MM.1S (cell line): Measurements from ENCODE around the gene ZNF793.

Source experiments
- DNase-seq: peaks from one replicate; pipeline ENCODE4 v3.0.0-alpha.2; 2015
- H2AFZ ChIP-seq: fragments of 300-600 bp; sonication (generic); 2 replicates; pipeline ENCODE4 v1.6.0; 2016; ENCODE audit warnings: antibody characterized with exemption, low read length
- H3F3A ChIP-seq: fragments of 300-600 bp; sonication (generic); 2 replicates; pipeline ENCODE4 v1.6.1; 2016; ENCODE audit warnings: mild to moderate bottlenecking, antibody characterized with exemption, low read length, moderate library complexity, mixed read lengths; ENCODE audit not compliant: insufficient read depth
- H3K27ac ChIP-seq: fragments of 300-600 bp; sonication (generic); 2 replicates; pipeline ENCODE4 v1.5.1; 2016; ENCODE audit warnings: mild to moderate bottlenecking, low read length
- H3K27me3 ChIP-seq: fragments of 300-600 bp; sonication (generic); replicated peaks from 2 replicates; pipeline ENCODE4 v1.6.0; 2016; ENCODE audit warnings: low read length; ENCODE audit not compliant: insufficient read depth
- H3K36me3 ChIP-seq: fragments of 300-600 bp; sonication (generic); replicated peaks from 2 replicates; pipeline ENCODE4 v1.6.1; 2016; ENCODE audit warnings: mild to moderate bottlenecking, low read length, mixed read lengths; ENCODE audit not compliant: insufficient read depth
- H3K4me1 ChIP-seq: fragments of 300-600 bp; sonication (generic); 2 replicates; pipeline ENCODE4 v1.6.1; 2016; ENCODE audit warnings: low read length, mixed read lengths
- H3K4me2 ChIP-seq: fragments of 300-600 bp; sonication (generic); 2 replicates; pipeline ENCODE4 v1.6.0; 2016; ENCODE audit warnings: low read depth, low read length
- H3K4me3 ChIP-seq: fragments of 300-600 bp; sonication (generic); 2 replicates; pipeline ENCODE4 v1.5.1; 2016; ENCODE audit warnings: low read length, mixed read lengths
- H3K79me2 ChIP-seq: fragments of 300-600 bp; sonication (generic); 2 replicates; pipeline ENCODE4 v1.6.1; 2016; ENCODE audit warnings: mixed run types, low read length, mixed read lengths
- H3K9ac ChIP-seq: fragments of 300-600 bp; sonication (generic); 2 replicates; pipeline ENCODE4 v1.6.1; 2016; ENCODE audit warnings: low read length, mixed read lengths
- H3K9me2 ChIP-seq: fragments of 300-600 bp; sonication (generic); replicated peaks from 2 replicates; pipeline ENCODE4 v1.6.1; 2016; ENCODE audit warnings: mild to moderate bottlenecking, low read length, mixed read lengths; ENCODE audit not compliant: insufficient read depth
- H3K9me3 ChIP-seq: fragments of 300-600 bp; sonication (generic); replicated peaks from 2 replicates; pipeline ENCODE4 v1.6.1; 2016; ENCODE audit warnings: mild to moderate bottlenecking, low read length, mixed read lengths; ENCODE audit not compliant: insufficient read depth
- H4K20me1 ChIP-seq: fragments of 300-600 bp; sonication (generic); 2 replicates; pipeline ENCODE4 v1.6.1; 2016; ENCODE audit warnings: mild to moderate bottlenecking, low read length, moderate library complexity, mixed read lengths; ENCODE audit not compliant: insufficient read depth
- CTCF ChIP-seq: fragments of 300-600 bp; sonication (generic); IDR thresholded peaks from 2 replicates; pipeline ENCODE4 v1.5.1; 2016; ENCODE audit warnings: antibody characterized with exemption, low read length, mixed read lengths
- EZH2 ChIP-seq: fragments of 300-600 bp; sonication (generic); optimal IDR thresholded peaks from 2 replicates; pipeline ENCODE3; 2017; ENCODE audit warnings: low read depth, mild to moderate bottlenecking, antibody characterized with exemption, low read length, mixed read lengths
- EZH2phosphoT487 ChIP-seq: fragments of 300-600 bp; sonication (generic); IDR thresholded peaks from 2 replicates; pipeline ENCODE4 v1.6.1; 2018; ENCODE audit warnings: antibody characterized with exemption, low read length

The ZNF793 gene

GRCh38 chr19:37505958-37506386 is 767 bp upstream of the ZNF793 start:
- H3K9ac ChIP-seq: no peak overlapping the region
- DNase-seq: no peak
- no peak overlapping the region for H3K27ac ChIP-seq
- H3K4me1 ChIP-seq: no peaks in the 10 kb centered on the region
- no peaks in the 10 kb centered on the region for H3K79me2 ChIP-seq
- H3F3A ChIP-seq: no peaks in the 10 kb centered on the region
- H3K27me3 ChIP-seq: no peaks in the 10 kb centered on the region
- TF ChIP-seq EZH2: no peak
- TF ChIP-seq EZH2phosphoT487: no peak
- TF ChIP-seq CTCF: no peak
- H3K4me2 ChIP-seq: no peak overlapping the region
- no peaks in the 10 kb centered on the region for H3K36me3 ChIP-seq
- no peaks in the 10 kb centered on the region for H3K9me3 ChIP-seq
- no peak overlapping the region for H3K4me3 ChIP-seq
- H2AFZ ChIP-seq: no peak overlapping the region
- H4K20me1 ChIP-seq: no peaks in the 10 kb centered on the region
- H3K9me2 ChIP-seq: no peaks in the 10 kb centered on the region

GRCh38 chr19:37507167-37507464 is 377 bp downstream of the ZNF793 start:
- Histone ChIP-seq H3K36me3 (no peaks in the 10 kb centered on the region), H3K4me1 (no peaks in the 10 kb centered on the region), H3K27ac (no peak overlapping the region), H3K9ac (no peak overlapping the region), H3K9me3 (no peaks in the 10 kb centered on the region), H4K20me1 (no peaks in the 10 kb centered on the region), H3K27me3 (no peaks in the 10 kb centered on the region), H2AFZ (no peak overlapping the region), H3K79me2 (no peaks in the 10 kb centered on the region), H3K9me2 (no peaks in the 10 kb centered on the region), H3F3A (no peaks in the 10 kb centered on the region), H3K4me2 (no peak overlapping the region), H3K4me3 (no peak overlapping the region)
- DNase-seq: no peak
- no peak for TF ChIP-seq CTCF
- no peak for TF ChIP-seq EZH2
- TF ChIP-seq EZH2phosphoT487: no peak

GRCh38 chr19:37511186-37511585 is 4.4 kb downstream of the ZNF793 start:
- Histone ChIP-seq H3K4me2 (no peak overlapping the region), H3K4me1 (no peaks in the 10 kb centered on the region), H3K9ac (no peak overlapping the region), H3K79me2 (no peaks in the 10 kb centered on the region), H3K27me3 (no peaks in the 10 kb centered on the region), H3K36me3 (no peaks in the 10 kb centered on the region), H4K20me1 (no peaks in the 10 kb centered on the region), H3F3A (no peaks in the 10 kb centered on the region), H2AFZ (no peak overlapping the region), H3K27ac (no peak overlapping the region), H3K4me3 (no peak overlapping the region), H3K9me3 (no peaks in the 10 kb centered on the region), H3K9me2 (no peaks in the 10 kb centered on the region)
- no peak for DNase-seq
- no peak for TF ChIP-seq EZH2
- no peak for TF ChIP-seq CTCF
- no peak for TF ChIP-seq EZH2phosphoT487

- no peaks in the 10 kb centered on the region for H3K79me2 ChIP-seq
- H3K9ac ChIP-seq: no peak overlapping the region
- H3K36me3 ChIP-seq: no peaks in the 10 kb centered on the region
- DNase-seq: no peak
- no peaks in the 10 kb centered on the region for H4K20me1 ChIP-seq
- H3K9me3 ChIP-seq: no peaks in the 10 kb centered on the region
- no peak overlapping the region for H3K4me3 ChIP-seq
- no peak overlapping the region for H3K27ac ChIP-seq
- TF ChIP-seq EZH2: no peak
- TF ChIP-seq CTCF: no peak
- TF ChIP-seq EZH2phosphoT487: no peak
- no peak overlapping the region for H3K4me2 ChIP-seq
- H2AFZ ChIP-seq: no peak overlapping the region
- H3F3A ChIP-seq: no peaks in the 10 kb centered on the region
- no peaks in the 10 kb centered on the region for H3K27me3 ChIP-seq
- H3K4me1 ChIP-seq: no peaks in the 10 kb centered on the region
- H3K9me2 ChIP-seq: no peaks in the 10 kb centered on the region
These were observed 5.1 kb downstream of the ZNF793 start for GRCh38 chr19:37511821-37512220.
